IMR-90 (cell line): Measurements from ENCODE around the gene NISCH. TPM values are rescaled to one million over a fixed set of nuclear protein-coding genes. Genes with fewer than 3 reads are reported as not detected.
"Not testable (repeated sequence)": the region's sequence is repeated elsewhere in the genome, so short reads cannot be mapped to it uniquely, and the experiment has no call there.

Source experiments
- ATAC-seq: fragments of 200-7000 bp; cut with Tn5 transposase; 2 replicates; pipeline ENCODE4 v1.9.1; 2020; ENCODE audit warnings: low read depth, mild to moderate bottlenecking, moderate library complexity
- BruUV-seq: library from RNA; stranded (reverse); fragments of 400-500 nt; replicated peaks from 2 replicates; lab custom pipeline; 2021; lab: Mats Ljungman, UMichigan
- CTCF ChIA-PET: fragments of 300-600 bp; formaldehyde crosslinking; extraction: SDS; loops from one replicate; lab custom pipeline; 2021; ENCODE audit warnings: antibody characterized with exemption; lab: Yijun Ruan, JAX
- POLR2A ChIA-PET: fragments of 300-600 bp; sonication (Branson Sonifier 250); formaldehyde crosslinking; loops from one replicate; lab custom pipeline; 2022; ENCODE audit warnings: antibody characterized with exemption; ENCODE audit not compliant: unreplicated experiment; lab: Charles Lee
- DNase-seq: peaks from one replicate; pipeline ENCODE4 v3.0.0; 2013
- H2AFZ ChIP-seq: replicated peaks from 2 replicates; pipeline ENCODE3; 2013; ENCODE audit warnings: low read length, mild to moderate bottlenecking; ENCODE audit not compliant: poor library complexity
- H2AK5ac ChIP-seq: 2 replicates; pipeline ENCODE4 v1.6.1; 2013; ENCODE audit warnings: low read depth, low read length, inconsistent platforms
- H2AK9ac ChIP-seq: replicated peaks from 2 replicates; pipeline ENCODE3; 2013; ENCODE audit warnings: mild to moderate bottlenecking, low read depth, low read length, moderate library complexity; ENCODE audit not compliant: poor library complexity
- H2BK120ac ChIP-seq: 2 replicates; pipeline ENCODE4 v1.6.1; 2013; ENCODE audit warnings: low read depth, low read length, inconsistent platforms
- H2BK15ac ChIP-seq: 3 replicates; pipeline ENCODE4 v1.6.1; 2013; ENCODE audit warnings: low read depth, low read length, inconsistent platforms
- H2BK20ac ChIP-seq: 2 replicates; pipeline ENCODE4 v1.6.1; 2013; ENCODE audit warnings: low read depth, mild to moderate bottlenecking, inconsistent platforms, low read length, moderate library complexity
- H2BK5ac ChIP-seq: 2 replicates; pipeline ENCODE4 v1.6.1; 2013; ENCODE audit warnings: mild to moderate bottlenecking, low read depth, low read length, inconsistent platforms; ENCODE audit not compliant: poor library complexity, severe bottlenecking
- H3K14ac ChIP-seq: replicated peaks from 2 replicates; pipeline ENCODE4 v1.6.1; 2013; ENCODE audit warnings: low read depth, low read length, inconsistent platforms
- H3K18ac ChIP-seq: 2 replicates; pipeline ENCODE4 v1.6.1; 2013; ENCODE audit warnings: low read depth, low read length, control low read depth
- H3K23ac ChIP-seq: 2 replicates; pipeline ENCODE4 v1.6.1; 2013; ENCODE audit warnings: low read depth, low read length, inconsistent platforms
- H3K27ac ChIP-seq: 2 replicates; pipeline ENCODE4 v1.5.1; 2013; ENCODE audit warnings: mild to moderate bottlenecking, control low read depth, low read length; ENCODE audit not compliant: insufficient read depth
- H3K27me3 ChIP-seq: 2 replicates; pipeline ENCODE4 v1.6.1; 2013; ENCODE audit warnings: low read length; ENCODE audit not compliant: control insufficient read depth, insufficient read depth
- H3K36me3 ChIP-seq: 2 replicates; pipeline ENCODE4 v1.6.1; 2013; ENCODE audit warnings: low read length, mixed read lengths; ENCODE audit not compliant: control insufficient read depth, insufficient read depth
- H3K4ac ChIP-seq: 2 replicates; pipeline ENCODE4 v1.6.1; 2013; ENCODE audit warnings: low read depth, low read length, inconsistent platforms
- H3K4me1 ChIP-seq: 2 replicates; pipeline ENCODE4 v1.6.1; 2013; ENCODE audit warnings: low read length, mixed read lengths; ENCODE audit not compliant: control insufficient read depth, insufficient read depth
- H3K4me2 ChIP-seq: 2 replicates; pipeline ENCODE4 v1.6.1; 2013; ENCODE audit warnings: low read depth, mild to moderate bottlenecking, control low read depth, low read length, moderate library complexity
- H3K4me3 ChIP-seq: 2 replicates; pipeline ENCODE4 v1.5.1; 2013; ENCODE audit warnings: low read depth, mild to moderate bottlenecking, control low read depth, low read length, moderate library complexity; ENCODE audit not compliant: insufficient read depth
- H3K56ac ChIP-seq: 2 replicates; pipeline ENCODE4 v1.6.1; 2013; ENCODE audit warnings: low read length, inconsistent platforms; ENCODE audit not compliant: insufficient read depth; ENCODE audit errors: extremely low read depth
- H3K79me1 ChIP-seq, 2 experiments: 2 replicates each; pipeline ENCODE4 v1.6.1; 2013; ENCODE audit warnings: low read length in 2 of 2, inconsistent platforms in 1 of 2, low read depth in 1 of 2
- H3K9ac ChIP-seq: 2 replicates; pipeline ENCODE4 v1.6.1; 2013; ENCODE audit warnings: low read depth, low read length, control low read depth
- H3K9me1 ChIP-seq: 2 replicates; pipeline ENCODE4 v1.6.1; 2013; ENCODE audit warnings: low read length, inconsistent platforms; ENCODE audit not compliant: insufficient read depth
- H3K9me3 ChIP-seq: 2 replicates; pipeline ENCODE4 v1.6.1; 2013; ENCODE audit warnings: low read length; ENCODE audit not compliant: control insufficient read depth, insufficient read depth
- H4K20me1 ChIP-seq: 2 replicates; pipeline ENCODE4 v1.6.1; 2013; ENCODE audit warnings: low read length, inconsistent platforms; ENCODE audit not compliant: insufficient read depth
- H4K5ac ChIP-seq: 2 replicates; pipeline ENCODE4 v1.6.1; 2013; ENCODE audit warnings: mild to moderate bottlenecking, low read depth, low read length, control low read depth
- H4K8ac ChIP-seq, 2 experiments: 2 replicates each; pipeline ENCODE4 v1.6.1; 2013; ENCODE audit warnings: low read depth in 2 of 2, low read length in 2 of 2, control low read depth in 1 of 2, inconsistent platforms in 1 of 2
- H4K91ac ChIP-seq: 2 replicates; pipeline ENCODE4 v1.6.1; 2013; ENCODE audit warnings: low read depth, low read length, inconsistent platforms; ENCODE audit not compliant: insufficient read depth
- WGBS, 2 experiments: methylation state at CpG; one replicate each; pipeline versions ENCODE4 v1.1.5 to v1.1.7; 2013; ENCODE audit warnings: missing lambda C conversion rate in 2 of 2; ENCODE audit not compliant: insufficient read length in 1 of 2; ENCODE audit errors: extremely low coverage in 2 of 2; 5-methylcytosine and 5-hydroxymethylcytosine counted together
- dilution Hi-C: fragments of 300-500 bp; cut with HindIII; formaldehyde crosslinking; loops from one replicate; pipeline ENCODE4 v1.14.3; 2018; ENCODE audit warnings: low sequenced_read_pairs; ENCODE audit not compliant: unreplicated experiment
- in situ Hi-C: fragments of 300-500 bp; cut with MboI; formaldehyde crosslinking; loops from 3 replicates; pipeline ENCODE4 v1.14.3; 2019; ENCODE audit warnings: low sequenced_read_pairs, inconsistent platforms, mixed read lengths
- intact Hi-C: fragments of 100-400 bp; cut with micrococcal nuclease; formaldehyde crosslinking; loops from 2 replicates; pipeline ENCODE4 v1.10.0; 2022
- polyA plus RNA-seq, 3 experiments: library from polyadenylated mRNA; depleted of rRNA; stranded (reverse); fragments of >200 nt; gene quantifications; 2 replicates each; pipeline ENCODE4 v1.2.3, GENCODE V29; 2012; ENCODE audit warnings: low replicate concordance in 1 of 3
- total RNA-seq: library from RNA; depleted of rRNA; stranded (reverse); fragments of >200 nt; gene quantifications from 2 replicates; pipeline ENCODE4 v1.2.3, GENCODE V29; 2012

The NISCH gene
- total and polyA plus RNA-seq, 2 of the 4 experiments (the other 2 are of a cell fraction), result 36.9 to 86.0 TPM

GRCh38 chr3:52526671-52527038 lies 71.3 kb downstream of the NISCH start:
- ATAC-seq, H3K18ac ChIP-seq, BruUV-seq, H2AK9ac ChIP-seq, H3K23ac ChIP-seq, DNase-seq, POLR2A ChIA-PET, H3K27me3 ChIP-seq, H2BK5ac ChIP-seq, CTCF ChIA-PET, in situ Hi-C loops, H4K91ac ChIP-seq, dilution Hi-C loops, H3K14ac ChIP-seq, H3K4me2 ChIP-seq, H3K4me3 ChIP-seq, H3K9ac ChIP-seq, H2BK15ac ChIP-seq, H2BK20ac ChIP-seq, H3K27ac ChIP-seq, H2BK120ac ChIP-seq, intact Hi-C loops, H2AK5ac ChIP-seq, H3K4ac ChIP-seq, H2AFZ ChIP-seq, H4K5ac ChIP-seq, H3K9me3 ChIP-seq, H3K56ac ChIP-seq, H4K8ac ChIP-seq: not testable (repeated sequence)
- Histone ChIP-seq H3K4me1 (peaks cover 14% of the 10 kb centered on the region), H3K9me1 (peaks cover 23% of the 10 kb centered on the region), H4K20me1 (peaks cover 40% of the 10 kb centered on the region), H3K79me1 (peaks cover 8 to 63% of the 10 kb centered on the region in 2 experiments), H3K36me3 (peaks cover 57% of the 10 kb centered on the region)
- WGBS, 2 experiments, result no CpG with 5 or more reads among the region's 5 CpGs
